SK-N-SH (cell line): ENCODE measurements around the gene EXOC1. TPM values are rescaled to one million over a fixed set of nuclear protein-coding genes. Genes with fewer than 3 reads are reported as not detected.

Source experiments
- CTCF ChIA-PET: fragments of 300-600, 350-600 bp; formaldehyde crosslinking; extraction: SDS; loops from one replicate; lab custom pipeline; 2021; lab: Yijun Ruan, JAX
- POLR2A ChIA-PET: fragments of 350-600 bp; sonication (Branson Sonifier 250); formaldehyde crosslinking; extraction: SDS; loops from one replicate; lab custom pipeline; 2020; ENCODE audit warnings: antibody characterized with exemption, inconsistent platforms; lab: Yijun Ruan, JAX
- DNase-seq: peaks from one replicate; pipeline ENCODE4 v3.0.0; 2012
- H2AFZ ChIP-seq: fragments of 200-600 bp; sonication (generic); 2 replicates; pipeline ENCODE4 v1.8.1; 2016; ENCODE audit warnings: antibody characterized with exemption, mild to moderate bottlenecking, low read depth
- H3F3A ChIP-seq: fragments of 200-600 bp; sonication (generic); replicated peaks from 2 replicates; pipeline ENCODE3; 2016; ENCODE audit warnings: antibody characterized with exemption, mild to moderate bottlenecking; ENCODE audit not compliant: insufficient read depth
- H3K27ac ChIP-seq, 2 experiments: fragments of 200-500 bp in 1 of 2; fragments of 200-600 bp in 1 of 2; sonication (Bioruptor generic) in 1 of 2; sonication (generic), shearing (Covaris generic) in 1 of 2; 2 replicates each; pipeline versions ENCODE4 v1.5.1 to v1.6.1; 2014 to 2016; ENCODE audit warnings: low read depth in 2 of 2, inconsistent platforms in 1 of 2, low read length in 1 of 2, mild to moderate bottlenecking in 1 of 2, mixed read lengths in 1 of 2
- H3K27me3 ChIP-seq: fragments of 200-600 bp; sonication (generic), shearing (Covaris generic); 2 replicates; pipeline ENCODE4 v1.6.1; 2016; ENCODE audit warnings: mixed run types; ENCODE audit not compliant: insufficient read depth
- H3K36me3 ChIP-seq, 2 experiments: fragments of 200-500 bp in 1 of 2; fragments of 200-600 bp in 1 of 2; sonication (Bioruptor generic) in 1 of 2; sonication (generic) in 1 of 2; replicated peaks in 1 of 2; 2 replicates each; pipeline versions ENCODE3 to v1.5.1; 2014 to 2016; ENCODE audit warnings: low read length in 1 of 2, mild to moderate bottlenecking in 1 of 2; ENCODE audit not compliant: insufficient read depth in 2 of 2, control insufficient read depth in 1 of 2
- H3K4me1 ChIP-seq, 2 experiments: fragments of 200-500 bp in 1 of 2; fragments of 200-600 bp in 1 of 2; sonication (Bioruptor generic) in 1 of 2; sonication (generic), shearing (Covaris generic) in 1 of 2; 2 replicates each; pipeline versions ENCODE4 v1.5.1 to v1.6.1; 2014 to 2016; ENCODE audit warnings: low read depth in 1 of 2, low read length in 1 of 2, mixed run types in 1 of 2; ENCODE audit not compliant: insufficient read depth in 2 of 2, control insufficient read depth in 1 of 2
- H3K4me2 ChIP-seq: fragments of 200-600 bp; sonication (generic), shearing (Covaris generic); 2 replicates; pipeline ENCODE4 v1.6.1; 2017; ENCODE audit warnings: mixed run types
- H3K4me3 ChIP-seq, 2 experiments: fragments of 200-500 bp in 1 of 2; fragments of 200-600 bp in 1 of 2; sonication (Bioruptor generic) in 1 of 2; sonication (generic), shearing (Covaris generic) in 1 of 2; 2 replicates each; pipeline versions ENCODE4 v1.5.1 to v1.8.1; 2014 to 2016; ENCODE audit warnings: low read depth in 2 of 2, inconsistent platforms in 1 of 2, low read length in 1 of 2, mild to moderate bottlenecking in 1 of 2, mixed read lengths in 1 of 2, moderate library complexity in 1 of 2
- H3K79me2 ChIP-seq: fragments of 200-600 bp; sonication (generic); 2 replicates; pipeline ENCODE4 v1.8.1; 2017; ENCODE audit warnings: mild to moderate bottlenecking; ENCODE audit not compliant: insufficient read depth
- H3K9ac ChIP-seq: fragments of 200-600 bp; sonication (generic); 2 replicates; pipeline ENCODE4 v1.6.1; 2017; ENCODE audit warnings: mixed run types
- H3K9me2 ChIP-seq: fragments of 200-600 bp; sonication (generic); 2 replicates; pipeline ENCODE4 v1.6.1; 2017; ENCODE audit warnings: mixed run types
- H3K9me3 ChIP-seq: fragments of 200-600 bp; sonication (generic); 2 replicates; pipeline ENCODE4 v1.6.1; 2017; ENCODE audit warnings: mixed run types, mild to moderate bottlenecking, moderate library complexity
- H4K20me1 ChIP-seq: fragments of 200-600 bp; sonication (generic); 2 replicates; pipeline ENCODE4 v1.6.1; 2017; ENCODE audit warnings: mild to moderate bottlenecking, mixed run types; ENCODE audit not compliant: insufficient read depth
- CHD2 ChIP-seq: fragments of 150-350 bp; IDR thresholded peaks from 2 replicates; pipeline ENCODE4 v1.6.1; 2018; ENCODE audit warnings: low read length; ENCODE audit not compliant: partially characterized antibody
- FOSL2 ChIP-seq: IDR thresholded peaks from 2 replicates; pipeline ENCODE4 v1.4.0; 2012; ENCODE audit warnings: low read depth, mild to moderate bottlenecking, moderate library complexity, borderline replicate concordance
- FOXM1 ChIP-seq: IDR thresholded peaks from 2 replicates; pipeline ENCODE4 v1.4.0; 2012; ENCODE audit warnings: low read depth, mild to moderate bottlenecking
- MEF2A ChIP-seq: IDR thresholded peaks from 2 replicates; pipeline ENCODE4 v1.4.0; 2012; ENCODE audit warnings: low read depth, borderline replicate concordance
- NRF1 ChIP-seq: IDR thresholded peaks from 2 replicates; pipeline ENCODE4 v1.6.1; 2012; ENCODE audit warnings: low read depth, mild to moderate bottlenecking, low read length
- POLR2AphosphoS5 ChIP-seq: IDR thresholded peaks from 2 replicates; pipeline ENCODE4 v1.6.1; 2012; ENCODE audit warnings: low read depth, low read length
- RFX5 ChIP-seq: IDR thresholded peaks from 2 replicates; pipeline ENCODE4 v1.6.1; 2012; ENCODE audit warnings: mild to moderate bottlenecking, improper control_type of control experiment, low read length
- SIN3A ChIP-seq: IDR thresholded peaks from 2 replicates; pipeline ENCODE4 v1.6.1; 2012; ENCODE audit warnings: low read depth, mild to moderate bottlenecking, low read length, moderate library complexity, borderline replicate concordance
- WGBS: methylation state at CpG from one replicate; pipeline ENCODE4 v1.1.6; 2017; ENCODE audit warnings: low lambda C conversion rate; 5-methylcytosine and 5-hydroxymethylcytosine counted together
- polyA plus RNA-seq, 3 experiments: library from polyadenylated mRNA; depleted of rRNA; stranded (reverse); fragments of >200 nt; gene quantifications; 2 replicates each; pipeline ENCODE4 v1.2.3, GENCODE V29; 2012
- TF ChIP-seq, protein P1 (sequence below): IDR thresholded peaks from 2 replicates; pipeline ENCODE4 v1.4.0; 2012; ENCODE audit warnings: low read depth
- TF ChIP-seq, protein P2 (sequence below): fragments of 150-350 bp; IDR thresholded peaks from 2 replicates; pipeline ENCODE4 v1.6.1; 2017; ENCODE audit warnings: antibody characterized with exemption, low read length, low read depth, borderline replicate concordance

The EXOC1 gene
- polyA plus RNA-seq, 1 of the 3 experiments (the other 2 are of a cell fraction): 13.5 TPM

DNA sequence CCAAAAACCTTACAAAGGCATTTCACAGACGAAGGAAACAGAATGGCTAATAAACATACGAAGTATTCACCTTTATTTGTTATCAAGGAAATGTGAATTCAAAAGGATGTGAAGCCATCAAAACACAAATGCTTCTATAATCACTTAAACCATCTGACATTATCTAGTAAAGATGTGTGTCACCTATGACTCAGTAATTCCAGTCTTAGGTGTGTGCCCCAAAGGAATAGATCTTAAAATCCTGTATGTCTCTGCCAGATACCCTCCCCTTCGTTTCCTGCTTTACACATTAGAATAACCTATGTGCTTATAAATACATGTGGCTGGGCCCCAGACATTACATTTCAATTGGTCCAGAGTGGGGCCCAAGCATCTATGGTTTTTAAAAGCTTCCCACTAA lies 53.5 kb downstream of the EXOC1 start:
- no peaks in the 10 kb centered on the region for H3K27me3 ChIP-seq
- H3K9me2 ChIP-seq: no peaks in the 10 kb centered on the region
- no peak overlapping the region for H3K4me3 ChIP-seq
- H3K4me2 ChIP-seq: peak overlapping the region; percentile 32; the same call in 1 of the 2 replicates
- peaks cover 7 to 11% of the 10 kb centered on the region in 2 experiments; a peak in 1 of 4 replicates for H3K4me1 ChIP-seq
- peaks cover 8% of the 10 kb centered on the region for H3F3A ChIP-seq
- no peak overlapping the region; the same call in 1 of the 2 replicates for H2AFZ ChIP-seq
- POLR2A ChIA-PET: no interaction called here
- no peaks in the 10 kb centered on the region for H3K9me3 ChIP-seq
- WGBS: 66% methylated on average over 3 of the region's 3 CpGs
- no peak for TF ChIP-seq CHD2
- TF ChIP-seq, protein P1, sequence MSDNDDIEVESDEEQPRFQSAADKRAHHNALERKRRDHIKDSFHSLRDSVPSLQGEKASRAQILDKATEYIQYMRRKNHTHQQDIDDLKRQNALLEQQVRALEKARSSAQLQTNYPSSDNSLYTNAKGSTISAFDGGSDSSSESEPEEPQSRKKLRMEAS: no peak
- TF ChIP-seq, protein P2, sequence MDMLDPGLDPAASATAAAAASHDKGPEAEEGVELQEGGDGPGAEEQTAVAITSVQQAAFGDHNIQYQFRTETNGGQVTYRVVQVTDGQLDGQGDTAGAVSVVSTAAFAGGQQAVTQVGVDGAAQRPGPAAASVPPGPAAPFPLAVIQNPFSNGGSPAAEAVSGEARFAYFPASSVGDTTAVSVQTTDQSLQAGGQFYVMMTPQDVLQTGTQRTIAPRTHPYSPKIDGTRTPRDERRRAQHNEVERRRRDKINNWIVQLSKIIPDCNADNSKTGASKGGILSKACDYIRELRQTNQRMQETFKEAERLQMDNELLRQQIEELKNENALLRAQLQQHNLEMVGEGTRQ: no peak
- peaks cover 17 to 29% of the 10 kb centered on the region in 2 experiments for H3K36me3 ChIP-seq
- peak overlapping the region in 1 of 2 experiments; percentile 31; a peak in 1 of 4 replicates for H3K27ac ChIP-seq
- DNase-seq: no peak
- H4K20me1 ChIP-seq: no peaks in the 10 kb centered on the region
- CTCF ChIA-PET: no interaction called here
- no peaks in the 10 kb centered on the region for H3K79me2 ChIP-seq
- no peak overlapping the region for H3K9ac ChIP-seq

DNA sequence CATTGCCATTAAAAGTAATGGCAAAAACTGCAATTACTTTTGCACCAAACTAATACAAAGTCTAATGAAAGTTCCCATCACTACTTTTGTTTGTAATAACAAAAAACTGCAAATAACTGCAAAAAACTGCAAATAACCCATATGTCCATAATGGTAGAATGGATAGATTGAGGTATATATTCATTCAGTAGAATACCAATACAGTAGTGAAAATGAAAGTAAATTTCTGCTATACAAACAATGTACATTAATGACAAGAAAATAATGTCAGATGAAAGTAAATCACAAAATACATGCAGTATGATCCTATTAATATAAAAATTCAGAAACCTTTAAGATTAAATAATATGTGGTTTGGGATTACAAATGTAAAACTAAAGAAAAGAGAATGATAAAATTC lies 54.0 kb downstream of the EXOC1 start:
- no peaks in the 10 kb centered on the region for H3K27me3 ChIP-seq
- no peaks in the 10 kb centered on the region for H3K79me2 ChIP-seq
- H2AFZ ChIP-seq: no peak overlapping the region; the same call in 1 of the 2 replicates
- H3K9me3 ChIP-seq: no peaks in the 10 kb centered on the region
- no peak overlapping the region; a peak in 1 of 4 replicates for H3K27ac ChIP-seq
- no peak for TF ChIP-seq NRF1
- TF ChIP-seq FOXM1: no peak
- peaks cover 7 to 11% of the 10 kb centered on the region in 2 experiments; a peak in 1 of 4 replicates for H3K4me1 ChIP-seq
- DNase-seq: no peak
- peaks cover 13 to 24% of the 10 kb centered on the region in 2 experiments for H3K36me3 ChIP-seq
- peaks cover 8% of the 10 kb centered on the region for H3F3A ChIP-seq
- H4K20me1 ChIP-seq: no peaks in the 10 kb centered on the region
- no peak overlapping the region for H3K4me3 ChIP-seq
- ChIA-PET CTCF (no interaction called here), POLR2A (no interaction called here)
- H3K9me2 ChIP-seq: no peaks in the 10 kb centered on the region
- H3K9ac ChIP-seq: no peak overlapping the region
- peak overlapping the region; percentile 32; the same call in 1 of the 2 replicates for H3K4me2 ChIP-seq

- CTCF ChIA-PET: interaction anchor here (1.0 kb wide), 1 partner anchor 38 kb away, joined by 3 read pairs; the partner anchor contains the start of gene CEP135
- H3K9me3 ChIP-seq: no peaks in the 10 kb centered on the region
- H2AFZ ChIP-seq: no peak overlapping the region
- no peaks in the 10 kb centered on the region for H3K27me3 ChIP-seq
- peaks cover 3 to 7% of the 10 kb centered on the region in 2 experiments; a peak in 1 of 4 replicates for H3K4me1 ChIP-seq
- POLR2A ChIA-PET: no interaction called here
- H3K36me3 ChIP-seq: peaks cover 4 to 11% of the 10 kb centered on the region in 2 experiments
- no peak overlapping the region for H3K4me2 ChIP-seq
- WGBS: 87% methylated on average over 1 of the region's 1 CpG
- no peak for TF ChIP-seq SIN3A
- TF ChIP-seq RFX5: no peak
- TF ChIP-seq MEF2A: no peak
- no peak for TF ChIP-seq POLR2AphosphoS5
- no peak for TF ChIP-seq FOSL2
- H3K79me2 ChIP-seq: no peaks in the 10 kb centered on the region
- H3K9me2 ChIP-seq: no peaks in the 10 kb centered on the region
- H4K20me1 ChIP-seq: no peaks in the 10 kb centered on the region
- H3K27ac ChIP-seq: no peak overlapping the region
- no peaks in the 10 kb centered on the region for H3F3A ChIP-seq
- DNase-seq: no peak
- H3K9ac ChIP-seq: no peak overlapping the region
- H3K4me3 ChIP-seq: no peak overlapping the region
Observed at GRCh38 chr4:55910140-55910539, 56.7 kb downstream of the EXOC1 start.
